Activated CD4-positive, alpha-beta T cell treated with anti-CD3 and anti-CD28 coated beads, Interleukin-2, amount 50 U/mL, for 16 hours (primary cell): ENCODE measurements around the gene SH3PXD2A.
"Not testable (repeated sequence)": the region's sequence is repeated elsewhere in the genome, so short reads cannot be mapped to it uniquely, and the experiment has no call there.

Experiments
- DNase-seq: peaks from one replicate; pipeline ENCODE4 v3.0.0-alpha.2; 2020

SH3PXD2A gene

DNA sequence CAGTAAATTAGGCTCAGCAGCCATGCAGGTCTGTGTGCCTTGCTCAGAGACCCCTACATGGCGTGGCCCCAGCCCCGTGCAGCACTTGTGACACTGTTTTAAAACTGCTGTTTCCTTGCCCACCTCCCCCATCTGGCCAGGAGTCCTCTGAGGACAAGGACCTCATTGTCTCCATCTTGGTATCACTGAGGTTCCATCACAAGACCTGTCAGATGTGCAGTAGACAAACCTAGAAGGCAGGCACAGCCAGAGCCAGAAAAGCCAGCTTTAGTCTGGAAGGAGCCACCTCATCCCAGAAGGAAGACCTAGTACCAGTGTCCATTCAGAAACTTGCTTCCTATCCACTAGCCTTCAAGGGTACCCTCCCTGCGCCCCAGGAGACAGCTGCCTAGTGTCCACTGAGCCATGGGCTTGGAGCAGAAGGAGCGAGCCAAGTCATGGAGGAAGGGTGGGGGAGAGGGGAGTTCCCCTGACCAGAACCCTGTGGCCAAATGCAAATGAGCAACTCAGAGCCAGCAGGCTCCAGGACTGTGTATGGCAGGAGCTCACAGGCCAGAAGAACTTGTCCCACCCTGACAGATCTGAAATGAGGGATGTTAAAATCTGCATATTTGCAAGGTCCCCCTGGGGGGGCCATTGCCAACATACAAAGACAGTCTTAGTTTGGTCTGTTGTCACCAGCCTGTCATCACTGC lies 176.1 kb downstream of the SH3PXD2A start:
- no peak for DNase-seq

DNA sequence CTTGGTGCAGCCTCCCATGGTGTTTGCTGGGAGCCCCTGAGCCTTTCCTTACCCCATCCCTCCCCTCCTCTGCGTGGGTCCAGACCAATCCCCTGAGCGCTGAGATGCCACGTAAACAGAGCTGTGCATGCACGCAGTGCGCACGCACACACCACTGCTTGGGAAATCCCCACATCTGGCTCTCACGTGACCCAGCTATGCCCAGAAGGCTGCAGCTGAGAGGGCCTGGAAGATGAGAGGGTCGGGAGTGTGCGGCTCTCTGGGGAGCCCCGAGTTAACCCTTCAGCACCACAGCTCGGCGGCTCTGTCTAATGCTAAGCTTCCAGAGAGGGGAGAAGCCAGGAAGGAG lies 177.2 kb downstream of the SH3PXD2A start:
- peak; percentile 92 for DNase-seq

DNA sequence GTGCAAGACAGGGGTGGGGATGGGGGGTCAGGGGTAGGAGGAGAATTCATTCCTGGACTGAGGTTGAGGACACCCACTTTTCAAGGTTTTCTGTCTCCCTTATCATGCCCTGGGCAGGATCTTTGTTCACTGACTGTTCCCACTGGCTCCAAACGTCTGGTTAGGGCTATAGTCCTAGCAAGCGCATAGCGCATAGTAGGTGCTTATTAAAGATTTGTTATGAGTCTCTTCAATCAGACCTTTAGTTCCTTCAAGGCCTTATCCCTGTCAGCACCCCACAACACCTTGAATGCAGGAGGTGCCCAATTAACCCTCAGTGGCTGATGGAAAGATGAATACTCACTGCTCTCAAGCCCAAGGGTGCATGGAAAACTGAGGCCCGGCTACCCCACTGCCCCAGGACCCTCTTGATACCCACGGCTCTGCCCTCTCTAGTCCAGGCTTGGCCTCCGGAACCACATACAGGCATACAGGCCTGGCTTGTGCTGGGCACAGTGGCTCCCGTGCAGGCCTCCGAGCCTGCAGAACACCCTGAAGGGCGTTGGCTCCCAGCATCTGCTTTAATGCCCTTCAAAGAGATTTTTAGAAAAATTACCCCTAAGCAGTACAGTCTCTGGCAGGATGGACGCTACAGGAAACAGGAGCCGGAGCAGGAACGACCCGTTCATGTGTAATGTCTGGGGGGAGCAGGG lies 177.7 kb downstream of the SH3PXD2A start:
- DNase-seq: no peak

DNA sequence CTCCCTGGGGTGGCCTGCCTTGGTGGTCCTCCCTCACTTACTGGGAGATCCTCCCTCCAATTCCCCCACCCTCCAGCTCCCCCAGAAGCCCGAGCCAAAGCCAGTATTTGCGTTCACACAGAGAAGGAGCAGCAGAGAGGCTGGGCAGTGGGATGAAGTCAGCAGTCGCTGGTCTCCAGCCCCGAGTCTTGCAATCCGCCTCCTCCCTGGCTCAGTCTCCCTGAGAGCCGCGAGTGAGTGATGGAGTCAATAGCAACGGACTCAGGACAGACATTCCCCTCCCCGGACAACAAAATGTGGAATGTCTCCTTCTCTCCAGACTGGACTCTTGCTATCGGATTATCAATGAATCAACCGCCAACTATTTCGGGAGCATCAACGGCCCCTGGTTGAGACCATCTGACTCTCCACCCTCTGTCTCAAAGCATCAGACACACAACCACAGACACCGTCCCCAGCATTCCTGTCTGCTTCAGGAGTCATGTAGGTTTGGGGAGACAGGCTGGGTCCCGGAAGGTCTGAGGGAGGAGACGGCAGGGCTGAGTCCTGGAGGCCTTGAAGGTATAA lies 178.4 kb downstream of the SH3PXD2A start:
- no peak for DNase-seq

DNA sequence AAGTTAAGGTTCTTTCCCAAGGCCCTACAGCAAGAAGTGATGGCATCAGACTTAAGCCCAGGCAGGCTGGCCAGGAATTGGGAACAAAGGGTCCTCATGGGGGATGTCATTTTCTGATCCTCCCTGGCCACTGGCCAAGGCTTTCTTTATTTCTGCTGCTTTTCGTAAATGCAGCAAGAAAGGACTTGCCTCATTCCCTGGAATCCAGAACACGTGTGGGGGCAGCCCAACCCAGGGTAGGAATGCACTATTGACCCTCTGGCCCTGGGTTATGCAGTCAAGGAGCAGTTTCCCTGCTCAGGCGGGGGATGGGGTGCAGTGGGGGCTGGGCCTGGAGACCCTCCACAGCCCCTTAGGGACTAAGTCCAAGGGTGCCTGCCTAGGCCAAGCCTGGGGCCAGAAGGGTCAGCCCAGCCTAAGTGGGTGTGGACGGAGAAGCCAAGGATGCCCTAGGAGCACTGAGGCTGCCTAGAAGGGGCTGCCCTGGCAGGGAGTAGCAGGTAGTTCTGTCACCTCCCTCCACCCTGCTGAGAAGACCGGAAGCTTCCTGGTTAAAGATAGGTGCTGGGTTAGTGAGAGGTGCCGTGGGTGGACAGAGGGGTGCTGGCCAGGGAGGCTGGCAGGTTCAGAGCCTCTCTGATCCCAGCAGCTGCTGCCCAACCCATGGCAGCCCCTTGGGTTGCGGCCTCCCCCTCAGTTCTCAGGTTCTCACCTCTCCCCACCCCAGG lies 179.2 kb downstream of the SH3PXD2A start:
- DNase-seq: no peak

DNA sequence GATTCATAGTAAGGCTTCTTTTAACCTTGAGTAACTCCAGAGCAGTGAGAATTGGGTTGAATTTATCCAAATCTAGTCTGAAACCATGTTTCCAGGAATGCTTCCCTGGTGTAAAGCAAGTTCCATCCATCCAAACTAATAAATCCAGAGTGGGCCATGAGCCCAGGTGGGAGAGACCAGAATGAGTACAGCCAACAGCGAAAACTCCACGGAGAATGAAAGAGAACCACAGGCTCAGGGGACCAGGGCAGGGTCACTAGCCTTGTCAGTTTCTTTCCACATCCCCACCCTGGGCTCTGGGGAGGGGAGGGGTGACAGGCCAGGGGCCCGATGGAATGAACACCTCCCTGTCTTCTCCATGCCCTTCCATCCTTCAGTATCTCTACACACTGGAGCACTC lies 181.8 kb downstream of the SH3PXD2A start:
- no peak for DNase-seq

DNA sequence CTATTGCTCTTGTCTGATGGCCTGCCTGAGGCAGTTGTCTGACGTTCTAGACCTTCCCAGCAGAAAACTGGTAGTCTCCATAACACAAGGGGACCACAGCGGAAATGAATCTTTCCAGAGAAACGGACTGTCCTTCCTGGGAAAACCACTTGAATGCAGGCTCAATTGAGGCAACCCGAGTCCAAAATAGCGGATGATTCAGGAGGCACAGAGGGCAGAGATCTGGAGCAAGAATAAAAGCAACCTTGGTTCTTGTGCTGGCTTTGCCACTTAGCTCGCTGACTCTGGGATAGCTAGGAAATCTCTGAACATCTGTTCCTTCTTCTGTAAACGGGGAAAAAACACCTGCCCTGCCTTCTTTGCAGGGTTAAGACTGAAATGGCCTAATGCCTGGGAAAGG lies 183.0 kb downstream of the SH3PXD2A start:
- DNase-seq: no peak

DNA sequence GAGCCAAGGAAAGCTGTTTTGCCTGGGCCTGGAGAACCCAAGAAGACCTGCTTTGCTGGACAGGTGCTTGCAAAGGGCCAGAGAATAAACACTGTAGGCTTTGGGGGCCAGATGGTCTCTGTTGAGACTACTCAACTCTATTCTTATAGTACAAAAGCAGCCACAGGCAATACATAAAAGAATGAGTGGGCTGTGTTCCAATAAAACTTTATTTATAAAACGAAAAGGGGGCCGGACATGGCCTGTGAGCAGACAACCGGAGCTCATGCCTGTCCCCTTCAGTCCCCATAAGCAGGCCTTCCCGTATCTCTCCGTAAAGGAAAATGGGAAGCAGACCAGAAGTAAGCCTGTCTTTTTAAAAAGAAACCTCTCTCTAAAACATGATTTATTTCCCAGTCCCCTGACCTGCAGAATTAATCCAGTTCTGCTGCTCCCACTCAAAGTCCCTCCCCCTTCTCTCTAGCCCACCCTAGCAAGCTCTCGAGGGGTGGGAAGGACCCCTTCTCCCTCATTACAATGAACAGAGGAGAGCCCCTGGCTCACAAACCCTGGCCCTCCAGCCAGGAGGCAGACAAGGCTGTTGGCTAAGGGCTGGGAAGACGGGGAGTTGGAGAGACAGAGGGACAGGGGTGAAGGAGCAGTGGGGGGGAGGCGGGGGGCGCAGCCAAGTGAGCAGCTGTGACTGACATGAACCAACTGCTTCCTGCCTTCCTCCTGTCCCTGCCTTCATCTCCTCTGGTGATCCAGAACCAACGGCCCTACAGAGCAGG lies 184.1 kb downstream of the SH3PXD2A start:
- DNase-seq: no peak

DNA sequence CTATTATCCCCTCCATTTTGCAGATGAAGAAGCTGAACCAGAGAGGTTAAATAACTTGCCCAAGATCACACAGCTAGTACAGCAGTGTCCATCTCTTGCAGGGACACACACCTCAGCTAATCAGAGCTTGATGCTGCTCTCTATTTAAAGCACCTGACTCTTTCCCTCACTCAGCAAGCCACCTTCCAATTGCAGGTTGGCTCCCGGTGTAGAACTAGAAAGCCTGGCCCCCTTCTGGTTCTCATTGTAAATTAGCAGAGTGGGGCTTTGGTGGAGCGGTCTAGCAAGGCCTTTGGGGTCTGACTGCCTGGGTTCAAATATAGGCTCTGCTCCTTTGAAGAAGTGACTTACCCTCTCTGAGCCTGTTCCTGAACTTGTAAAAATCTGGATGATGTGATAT lies 185.4 kb downstream of the SH3PXD2A start:
- DNase-seq: no peak

DNA sequence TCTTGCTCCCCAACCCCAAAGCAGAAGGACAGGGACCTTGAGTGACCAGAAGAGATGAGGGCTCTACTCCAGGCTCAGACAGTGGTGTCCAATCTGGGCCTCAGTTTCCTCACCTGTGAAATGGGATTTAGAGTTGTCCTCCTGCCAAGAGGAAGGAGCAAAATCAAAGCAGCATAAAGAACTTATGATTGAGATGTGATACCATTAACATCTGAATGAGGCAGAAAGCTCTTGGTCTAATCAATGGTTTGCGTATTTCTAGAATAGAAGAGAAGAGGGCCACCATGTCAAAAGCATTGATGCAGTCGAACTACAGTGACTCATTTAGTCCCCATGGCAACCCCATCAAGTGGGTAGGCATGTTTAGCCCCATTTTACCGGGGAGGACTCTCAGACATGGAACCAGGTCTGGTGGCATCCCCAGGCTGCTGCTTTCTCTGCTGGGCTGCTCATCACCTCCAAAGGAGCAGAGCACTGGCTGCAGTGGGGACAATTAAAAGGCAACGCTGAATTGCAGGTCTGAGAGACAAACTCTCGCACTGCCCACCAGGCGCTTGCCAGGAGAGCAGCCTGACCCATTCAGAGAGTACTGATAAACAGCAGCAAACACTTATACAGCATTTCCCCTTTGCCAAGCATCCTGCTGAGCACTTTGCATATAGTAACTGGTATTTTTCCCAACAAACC lies 186.0 kb downstream of the SH3PXD2A start:
- no peak for DNase-seq

DNA sequence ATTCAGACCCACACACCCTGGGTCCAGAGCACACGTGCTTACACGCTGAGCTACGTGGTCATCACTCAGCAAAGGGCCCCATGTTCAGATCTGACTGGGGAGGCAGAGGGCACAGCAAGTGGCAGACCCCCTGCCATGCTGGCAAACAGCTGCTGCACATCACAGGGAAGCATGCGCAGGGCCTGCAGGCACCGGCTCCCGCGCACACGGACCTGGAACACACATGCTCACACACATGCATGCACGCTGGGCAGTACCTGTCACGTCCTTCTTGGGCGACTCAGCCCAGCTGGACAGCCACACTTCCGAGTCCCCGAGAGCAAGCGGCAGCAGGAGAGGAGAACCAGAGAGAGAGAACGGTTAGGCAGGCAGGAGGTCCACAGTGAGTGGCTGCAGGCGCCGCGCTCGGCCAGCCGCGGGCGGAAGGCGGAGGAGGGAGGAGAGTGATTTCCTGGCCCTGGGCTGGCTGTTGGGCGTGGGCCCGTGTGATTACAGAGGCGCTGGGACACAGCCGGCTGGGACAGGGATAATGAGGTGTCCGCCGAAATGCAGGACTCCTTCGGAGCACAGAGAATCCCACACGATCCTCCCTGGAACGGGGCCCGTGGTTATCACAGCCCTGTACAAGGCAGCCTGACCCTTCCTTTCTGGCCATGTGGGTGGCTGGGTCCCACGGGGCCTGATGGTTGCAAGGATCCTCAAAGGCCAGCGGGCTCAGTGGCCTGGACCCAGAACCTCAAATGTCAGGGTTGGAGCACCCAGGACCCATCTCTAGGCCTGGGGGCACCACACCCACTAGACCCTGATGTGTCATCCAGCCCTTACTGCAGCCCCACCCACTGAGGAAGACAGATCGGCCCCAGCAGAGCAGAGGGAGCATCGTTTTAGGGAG lies 186.8 kb downstream of the SH3PXD2A start:
- DNase-seq: no peak

DNA sequence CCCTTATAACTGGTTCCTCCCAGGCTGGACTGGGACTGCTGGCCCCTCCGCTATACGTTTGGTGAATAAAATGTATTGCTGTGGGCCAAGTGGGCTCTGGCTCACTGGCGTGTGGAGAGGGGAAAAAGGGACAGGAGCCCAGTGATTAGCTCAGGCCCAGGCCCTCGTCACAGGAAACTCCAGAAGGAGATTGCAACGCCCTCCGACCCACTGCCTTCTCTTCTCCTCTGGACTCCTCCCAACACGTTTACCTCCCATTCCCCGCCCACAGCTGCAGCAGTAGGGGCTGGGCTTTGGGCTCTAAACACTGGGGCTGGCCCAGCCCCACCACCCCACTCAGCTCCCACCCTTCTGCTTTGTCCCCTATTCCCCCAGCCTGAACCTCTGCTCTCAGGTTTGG lies 188.0 kb downstream of the SH3PXD2A start:
- no peak for DNase-seq

DNA sequence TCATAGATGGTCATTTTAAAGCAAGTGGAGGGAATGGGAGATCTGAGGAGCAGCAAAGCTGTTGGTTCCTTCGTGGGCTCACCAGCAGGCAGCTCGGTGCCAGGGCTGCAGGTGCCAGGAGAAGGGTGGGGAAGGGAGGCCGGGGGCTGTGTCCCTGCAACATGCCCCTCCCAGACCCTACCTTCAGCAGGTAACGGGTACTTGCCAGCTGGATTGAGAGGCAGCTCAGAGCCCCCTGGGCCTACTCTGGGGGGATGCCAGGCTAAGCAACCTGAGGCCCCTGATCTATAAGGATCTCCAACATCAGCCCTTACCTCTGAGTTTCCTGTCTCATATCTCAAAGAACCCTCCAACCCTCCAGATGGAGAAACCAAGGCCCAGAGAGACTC lies 188.6 kb downstream of the SH3PXD2A start:
- DNase-seq: no peak

DNA sequence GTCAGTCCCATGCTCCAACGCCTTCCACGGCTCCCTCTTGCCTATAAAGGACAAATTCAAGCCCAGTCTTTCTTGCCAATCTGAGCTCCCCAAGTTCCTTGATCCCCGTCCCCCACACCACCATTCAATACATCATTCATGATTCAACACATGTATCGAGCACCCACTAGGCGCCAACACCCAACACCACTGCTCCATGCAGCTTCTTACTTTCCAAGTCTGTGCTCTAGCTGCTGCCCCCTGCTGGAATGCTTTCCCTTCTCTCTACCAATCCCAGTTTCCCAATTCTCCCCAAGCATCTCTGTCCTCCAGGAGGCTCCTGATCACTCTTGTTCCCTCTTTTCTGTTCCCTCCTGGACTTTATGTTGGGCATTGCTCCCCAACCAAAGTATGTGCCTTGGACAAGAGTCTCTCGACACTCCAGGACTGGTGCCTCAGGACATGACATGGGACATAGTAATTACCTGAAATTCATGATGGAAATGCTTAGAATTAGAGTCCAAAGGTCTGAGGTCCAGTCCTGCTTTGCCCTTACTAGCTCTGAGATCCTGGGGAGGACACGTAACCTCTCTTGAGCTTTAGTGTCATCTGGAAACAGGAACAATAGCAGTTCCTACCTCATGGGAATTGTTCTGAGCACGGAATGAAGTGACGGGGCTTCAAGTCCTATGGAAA lies 189.2 kb downstream of the SH3PXD2A start:
- DNase-seq: no peak

DNA sequence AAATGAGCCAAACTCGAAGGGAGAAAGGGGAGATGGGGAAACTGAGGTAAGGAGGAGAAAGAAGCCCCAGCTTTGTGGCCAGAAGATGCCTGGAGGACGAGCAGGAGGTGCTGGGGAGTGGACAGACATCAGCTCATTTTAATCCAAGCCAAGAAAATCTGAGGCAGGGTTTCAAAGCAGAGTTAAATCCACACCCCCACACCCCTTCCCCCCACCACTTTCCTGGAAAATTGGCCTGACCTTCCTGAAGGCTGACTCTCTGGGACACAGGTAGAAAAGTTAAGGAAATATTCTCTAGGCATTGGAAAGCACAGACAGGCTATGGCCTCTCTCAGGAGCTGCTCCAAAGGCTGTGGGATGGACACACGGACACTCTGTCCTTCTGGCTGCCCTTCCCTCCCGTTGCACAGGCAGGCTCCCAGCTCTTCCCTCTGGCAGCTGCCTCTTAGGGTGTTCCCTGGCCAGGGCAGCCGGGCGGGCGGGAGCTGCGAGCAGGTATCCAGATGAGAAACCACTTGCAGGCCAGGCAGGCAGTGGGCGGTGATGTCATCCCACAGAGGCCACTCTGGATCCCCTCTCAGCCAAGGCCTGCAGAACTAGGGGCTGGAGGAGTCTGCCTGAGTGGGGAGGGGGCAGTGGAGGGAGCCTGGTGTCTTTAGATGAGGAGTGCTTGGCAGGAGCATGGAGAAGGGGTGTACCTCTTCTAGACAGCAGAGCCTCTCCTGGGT lies 190.1 kb downstream of the SH3PXD2A start:
- DNase-seq: no peak

DNA sequence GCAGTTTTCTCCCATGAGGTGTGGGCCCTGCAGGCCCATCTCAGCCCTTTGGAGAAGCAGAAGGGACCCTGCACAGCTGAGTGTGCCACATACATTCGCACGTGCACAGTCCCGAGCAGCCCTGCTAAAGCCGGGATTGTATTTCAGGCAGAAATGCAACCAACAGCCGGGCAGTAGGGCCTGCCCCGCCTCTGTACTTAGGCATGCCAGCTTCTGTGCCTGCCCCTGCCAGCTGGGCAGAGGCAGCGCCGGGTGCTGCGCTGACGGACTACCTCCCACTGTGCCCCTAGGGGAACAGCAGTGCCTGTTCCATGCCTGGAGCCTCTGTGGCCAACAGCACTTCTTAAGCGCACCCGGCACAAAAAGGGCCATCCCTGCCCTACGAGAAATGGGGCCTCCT lies 191.6 kb downstream of the SH3PXD2A start:
- no peak for DNase-seq

DNA sequence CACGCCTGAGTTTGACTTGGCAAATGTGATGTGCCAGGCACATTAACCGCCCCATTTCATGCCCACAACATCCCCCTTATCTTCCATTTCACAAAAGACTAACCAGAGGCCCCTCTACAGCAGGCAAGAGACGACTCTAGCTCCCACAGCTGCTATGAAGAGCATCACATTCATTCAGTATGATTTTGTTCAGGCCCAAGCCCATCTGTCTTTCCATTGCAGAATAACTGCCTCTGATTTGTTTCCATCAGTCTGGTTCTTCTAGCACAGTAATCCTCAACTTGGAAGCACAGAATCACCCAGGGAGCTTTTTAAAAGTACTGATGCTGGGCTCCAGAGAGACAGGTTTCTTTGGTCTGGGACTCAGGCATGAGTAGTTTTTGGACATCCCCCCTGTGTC lies 192.1 kb downstream of the SH3PXD2A start:
- DNase-seq: no peak

DNA sequence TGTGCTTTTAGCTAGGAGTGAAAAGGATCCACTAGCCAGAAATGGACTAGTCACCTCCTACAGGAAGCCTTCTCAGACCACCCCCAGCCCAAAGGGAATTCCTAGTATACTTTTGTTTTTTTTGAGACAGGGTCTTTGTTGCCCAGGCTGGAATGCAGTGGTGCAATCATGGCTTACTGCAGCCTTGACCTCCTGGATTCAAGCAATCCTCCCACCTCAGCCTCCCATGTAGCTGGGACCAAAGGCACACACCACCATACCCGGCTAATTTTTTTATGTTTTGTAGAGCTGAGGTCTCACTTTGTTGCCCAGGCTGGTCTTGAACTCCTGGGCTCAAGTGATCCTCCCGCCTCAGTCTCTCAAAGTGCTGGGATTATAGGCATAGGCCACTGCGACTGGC lies 192.7 kb downstream of the SH3PXD2A start:
- DNase-seq: not testable (repeated sequence)

DNA sequence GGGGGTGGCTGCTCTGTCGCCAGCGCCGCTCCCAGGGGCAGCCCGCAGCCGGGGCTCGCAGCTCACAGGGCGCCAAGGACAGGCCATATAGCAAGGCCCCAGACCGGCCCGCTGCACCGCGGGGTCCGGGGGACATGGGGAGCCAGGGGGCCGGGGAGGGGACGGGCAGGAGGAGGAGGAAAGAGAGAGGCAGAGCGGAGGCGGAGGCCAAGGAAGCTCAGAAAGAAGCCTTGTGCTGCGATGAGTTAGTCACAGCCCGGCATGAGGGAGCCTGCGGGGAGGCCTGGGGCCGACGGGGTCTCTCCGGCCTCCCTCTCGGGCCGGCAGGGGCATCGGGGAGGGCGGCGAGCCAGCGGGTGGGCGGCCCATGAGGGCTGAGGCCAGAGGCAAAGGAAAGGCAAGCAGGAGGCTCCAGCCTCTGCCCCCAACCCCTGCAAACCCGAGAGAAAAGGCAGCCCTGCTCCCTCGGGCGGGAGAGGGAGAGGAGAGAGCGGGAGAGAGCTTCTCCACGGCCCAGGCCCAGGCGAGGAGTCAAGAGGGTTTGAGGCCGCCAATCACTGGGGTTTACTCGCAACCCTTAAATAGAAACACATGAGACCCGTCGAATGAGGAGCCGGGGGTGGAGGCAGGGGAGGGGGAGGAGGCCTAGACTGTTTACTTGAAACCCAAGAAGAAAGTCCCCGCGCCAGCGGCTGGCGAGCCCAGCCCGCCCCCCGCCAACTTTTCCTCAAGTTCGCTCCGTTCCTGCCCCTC lies 194.0 kb downstream of the SH3PXD2A start:
- peak; percentile 62 for DNase-seq
